ENCODE data around the gene DQX1. TPM values are rescaled to one million over a fixed set of nuclear protein-coding genes. Genes with fewer than 3 reads are reported as not detected.

DQX1 gene
- total and polyA plus RNA-seq, 2 of the 4 experiments (the other 2 are of a cell fraction): 0.07 TPM; not detected in 1

DNA sequence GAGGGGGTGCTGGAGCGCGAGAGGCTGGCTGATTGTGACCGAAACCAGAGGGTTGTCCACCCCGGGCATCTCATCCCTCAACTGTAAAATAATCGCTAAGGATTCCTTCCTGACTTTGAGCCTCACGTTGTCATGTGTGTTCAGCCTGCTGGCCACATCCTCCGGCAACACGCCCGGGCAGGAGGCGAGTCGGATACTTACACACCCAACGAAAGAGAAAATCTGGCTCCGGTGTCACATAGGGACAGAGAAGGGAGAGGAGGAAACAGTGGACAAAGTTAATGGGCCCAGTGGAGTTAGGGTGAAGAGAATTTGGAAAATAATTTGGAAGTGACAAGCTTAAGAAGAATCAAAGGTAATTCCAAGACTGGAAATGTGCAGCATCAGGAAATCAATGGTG lies 9.4 kb downstream of the DQX1 start:
- H2AK5ac ChIP-seq (ENCODE audit: low read depth, low read length): no peak overlapping the region
- TF ChIP-seq RCOR1 (IDR thresholded peaks at IDR 0.05; ENCODE audit: insufficient replicate concordance, low read length) (no peak), RAD21 (IDR thresholded peaks at IDR 0.05; ENCODE audit: low read length) (no peak), FOS (IDR thresholded peaks at IDR 0.05; ENCODE audit: low read depth, low read length) (no peak)
- TF ChIP-seq, protein P1, sequence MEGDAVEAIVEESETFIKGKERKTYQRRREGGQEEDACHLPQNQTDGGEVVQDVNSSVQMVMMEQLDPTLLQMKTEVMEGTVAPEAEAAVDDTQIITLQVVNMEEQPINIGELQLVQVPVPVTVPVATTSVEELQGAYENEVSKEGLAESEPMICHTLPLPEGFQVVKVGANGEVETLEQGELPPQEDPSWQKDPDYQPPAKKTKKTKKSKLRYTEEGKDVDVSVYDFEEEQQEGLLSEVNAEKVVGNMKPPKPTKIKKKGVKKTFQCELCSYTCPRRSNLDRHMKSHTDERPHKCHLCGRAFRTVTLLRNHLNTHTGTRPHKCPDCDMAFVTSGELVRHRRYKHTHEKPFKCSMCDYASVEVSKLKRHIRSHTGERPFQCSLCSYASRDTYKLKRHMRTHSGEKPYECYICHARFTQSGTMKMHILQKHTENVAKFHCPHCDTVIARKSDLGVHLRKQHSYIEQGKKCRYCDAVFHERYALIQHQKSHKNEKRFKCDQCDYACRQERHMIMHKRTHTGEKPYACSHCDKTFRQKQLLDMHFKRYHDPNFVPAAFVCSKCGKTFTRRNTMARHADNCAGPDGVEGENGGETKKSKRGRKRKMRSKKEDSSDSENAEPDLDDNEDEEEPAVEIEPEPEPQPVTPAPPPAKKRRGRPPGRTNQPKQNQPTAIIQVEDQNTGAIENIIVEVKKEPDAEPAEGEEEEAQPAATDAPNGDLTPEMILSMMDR (conservative IDR thresholded peaks at IDR 0.05; ENCODE audit: low read depth, low read length): no peak
- no peak overlapping the region for H3K56ac ChIP-seq (ENCODE audit: extremely low read depth, insufficient read depth, low read length)
- no peaks in the 10 kb centered on the region for H3K36me3 ChIP-seq (ENCODE audit: control insufficient read depth, insufficient read depth, low read length)
- H4K5ac ChIP-seq (ENCODE audit: low read depth, low read length): no peak overlapping the region
- no peaks in the 10 kb centered on the region for H3K9me1 ChIP-seq (ENCODE audit: insufficient read depth, low read length)
- H3K9ac ChIP-seq (ENCODE audit: low read depth, low read length): no peak overlapping the region
- no peak overlapping the region for H3K23ac ChIP-seq (ENCODE audit: low read depth, low read length)
- H4K91ac ChIP-seq (ENCODE audit: insufficient read depth, low read depth, low read length): no peak overlapping the region
- CTCF ChIA-PET: no interaction called here
- no peak overlapping the region for H2BK20ac ChIP-seq (ENCODE audit: low read depth, low read length)
- no peak overlapping the region for H3K14ac ChIP-seq (replicated peaks; ENCODE audit: low read depth, low read length)
- H3K79me1 ChIP-seq (ENCODE audit: low read depth in 1 of 2, low read length in 2 of 2): no peaks in the 10 kb centered on the region
- H3K4me1 ChIP-seq (ENCODE audit: control insufficient read depth, insufficient read depth, low read length): no peaks in the 10 kb centered on the region
- in situ Hi-C loops (cut with MboI; ENCODE audit: low sequenced_read_pairs) (no loop called here), intact Hi-C loops (cut with micrococcal nuclease) (no loop called here), dilution Hi-C loops (cut with HindIII; ENCODE audit: low sequenced_read_pairs, unreplicated experiment) (no loop called here)
- 0 out of 2 replicates have a peak, but pooled peaks cover 5% of the 10 kb centered on the region for H4K20me1 ChIP-seq (ENCODE audit: insufficient read depth, low read length)
- 93% methylated on average over 3 of the region's 13 CpGs; no CpG with 5 or more reads in 1 of the 2 experiments for WGBS, 2 experiments (ENCODE audit: extremely low coverage in 2 of 2, insufficient read length in 1 of 2)
- H2AFZ ChIP-seq (replicated peaks; ENCODE audit: low read length, poor library complexity): no peak overlapping the region
- no peak overlapping the region for H2BK120ac ChIP-seq (ENCODE audit: low read depth, low read length)
- no peak overlapping the region for H2AK9ac ChIP-seq (replicated peaks; ENCODE audit: low read depth, low read length, poor library complexity)
- DNase-seq (no peak), ATAC-seq (ENCODE audit: low read depth) (no peak)
- H2BK15ac ChIP-seq (ENCODE audit: low read depth, low read length): no peak overlapping the region
- H2BK5ac ChIP-seq (ENCODE audit: low read depth, low read length, poor library complexity, severe bottlenecking): no peak overlapping the region
- no peak overlapping the region for H3K4me2 ChIP-seq (ENCODE audit: low read depth, low read length)
- no peak overlapping the region for H4K8ac ChIP-seq (ENCODE audit: low read depth in 2 of 2, low read length in 2 of 2)
- H3K18ac ChIP-seq (ENCODE audit: low read depth, low read length): no peak overlapping the region
- POLR2A ChIA-PET (ENCODE audit: unreplicated experiment): no interaction called here
- H3K9me3 ChIP-seq (ENCODE audit: control insufficient read depth, insufficient read depth, low read length): peaks cover 20% of the 10 kb centered on the region
- BruUV-seq (replicated peaks): no TSS peak
- peaks cover 87% of the 10 kb centered on the region for H3K27me3 ChIP-seq (ENCODE audit: control insufficient read depth, insufficient read depth, low read length)
- no peak overlapping the region for H3K4me3 ChIP-seq (ENCODE audit: insufficient read depth, low read depth, low read length)
- no peak overlapping the region for H3K27ac ChIP-seq (ENCODE audit: insufficient read depth, low read length)
- H3K4ac ChIP-seq (ENCODE audit: low read depth, low read length): no peak overlapping the region

Measured in IMR-90 (cell line).